Heart right ventricle (tissue), 16 donors: ENCODE data around the gene NGLY1. TPM values are rescaled to one million over a fixed set of nuclear protein-coding genes. Genes with fewer than 3 reads are reported as not detected.

Experiments used
- ATAC-seq, 8 donors: fragments of 200-7000 bp; cut with Tn5 transposase; one replicate each; pipeline ENCODE4 v1.9.1; 2020; ENCODE audit warnings: mild to moderate bottlenecking in 8 of 8, moderate library complexity in 8 of 8, moderate number of reproducible peaks in 1 of 8
- DNase-seq, 2 donors: peaks; one replicate each; pipeline ENCODE4 v3.0.0-alpha.2; 2020
- H3K27ac ChIP-seq, 10 donors: fragments of 200-600 bp; sonication (generic) in 2 of 10; one replicate each; pipeline versions ENCODE4 v1.5.0 to v1.8.0; 2020 to 2022; ENCODE audit warnings: mild to moderate bottlenecking in 3 of 10
- H3K27me3 ChIP-seq, 7 donors: fragments of 200-600 bp; one replicate each; pipeline ENCODE4 v1.8.0; 2021 to 2022; ENCODE audit warnings: mild to moderate bottlenecking in 2 of 7
- H3K36me3 ChIP-seq, 9 donors: fragments of 200-600 bp; sonication (generic) in 1 of 9; one replicate each; pipeline versions ENCODE4 v1.5.0 to v1.8.0; 2020 to 2022; ENCODE audit warnings: mild to moderate bottlenecking in 2 of 9
- H3K4me1 ChIP-seq, 9 donors: fragments of 200-600 bp; sonication (generic) in 1 of 9; one replicate each; pipeline versions ENCODE4 v1.5.0 to v1.8.0; 2020 to 2022; ENCODE audit warnings: mild to moderate bottlenecking in 4 of 9
- H3K4me3 ChIP-seq, 10 donors: fragments of 200-600 bp; sonication (generic) in 2 of 10; one replicate each; pipeline versions ENCODE4 v1.5.0 to v1.8.0; 2020 to 2022; ENCODE audit warnings: mild to moderate bottlenecking in 7 of 10, moderate library complexity in 2 of 10
- H3K9me3 ChIP-seq, 11 donors: fragments of 200-600 bp in 10 of 11; sonication (generic) in 2 of 11; one replicate each; pipeline versions ENCODE4 v1.5.0 to v1.8.0; 2013 to 2022; ENCODE audit warnings: mild to moderate bottlenecking in 2 of 11, control low read depth in 1 of 11, moderate library complexity in 1 of 11
- CTCF ChIP-seq, 9 donors: fragments of 200-600 bp; sonication (generic) in 2 of 9; IDR thresholded peaks; one replicate each; pipeline versions ENCODE4 v1.5.0 to v1.8.0; 2021 to 2022; ENCODE audit warnings: antibody characterized with exemption in 9 of 9, mild to moderate bottlenecking in 5 of 9, moderate library complexity in 1 of 9
- WGBS, 2 donors: extraction: QIAGEN DNeasy Blood & Tissue Kit; methylation state at CpG; one replicate each; pipeline ENCODE4 v1.1.7; 2013; ENCODE audit warnings: inconsistent platforms in 1 of 2; 5-methylcytosine and 5-hydroxymethylcytosine counted together
- intact Hi-C, 10 donors: fragments of 100-400 bp; cut with DNase I; formaldehyde crosslinking; loops; one replicate each; pipeline versions ENCODE4 v1.11.1 to v1.14.2; 2022
- polyA plus RNA-seq, 2 donors: library from polyadenylated mRNA; stranded (reverse); fragments of 200-250 nt; gene quantifications; one replicate each; pipeline ENCODE4 v1.2.3, GENCODE V29; 2013
- total RNA-seq, 10 donors: library from RNA; stranded (reverse); fragmentation: NEBNext Ultra II Directional in 3 of 10; extraction: Animal tissue kit (Norgen Biotek cat#: 25700) in 3 of 10; gene quantifications; one replicate each; pipeline versions ENCODE4 v1.2.1 to v1.2.4, GENCODE V29; 2021 to 2023
- donor health status: Arrhythmogenic right ventricular cardiomyopathy.
- donor health status: ischemic (EF 13 %, LVEDD 7.1; RV severe dilation, severe dysfunction).
- donor health status: healthy with polysubstance abuse.
- donor health status: DM: no; HTN: yes; CAD: no.
- donor health status: DM: no; HTN: no; CAD: no.
- donor health status: ischemic (EF 25% LVEDD 6.9; RV normal size, moderate dysfunction).
- donor health status: ischemic (EF 25% LVEDD 5.7; RV mildly dilated, moderate dysfunction).
- donor health status: healthy.
- donor health status: DM: yes; HTN: yes; CAD: no.
- donor health status: Ischemic cardiomyopathy.
- donor health status: ischemic (EF 35%, LVEDD 5.7; RV mildly dilated, moderate dysfunction).
- donor health status: nonischemic (EF 11% LVEDD 7.7; RV severe dilation, severe dysfunction).
- donor health status: DM: yes; HTN: yes; CAD: no.
- donor health status: PGD.
- donor health status: ischemic (EF 29% LVEDD 5.4; RV normal size, mild dysfunction).
- donor health status: nonischemic (EF 23%, LVEDD 6.1; RV moderate dilation, normal function).

NGLY1 gene
- total and polyA plus RNA-seq, 12 donors = 23.4 to 40.3 (median 27.8) TPM

DNA sequence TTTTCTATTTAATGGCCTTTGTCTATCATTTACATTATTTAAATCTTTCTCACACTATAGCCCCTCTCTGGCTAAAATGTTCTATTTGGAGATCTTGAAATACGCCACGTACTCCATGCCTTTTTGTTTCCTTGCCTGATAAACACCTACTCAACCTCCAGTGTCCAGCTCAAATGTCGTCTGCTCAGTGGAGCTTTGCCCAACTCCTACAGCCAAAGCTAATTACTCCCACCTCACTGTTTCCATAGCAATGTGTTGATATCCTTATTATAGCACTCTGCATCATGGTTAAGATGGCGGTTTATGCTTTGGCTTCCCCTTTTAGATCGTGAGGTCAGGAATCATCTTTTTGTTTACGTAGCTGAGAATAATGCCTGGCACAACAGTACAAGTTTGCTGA lies 55.9 kb downstream of the NGLY1 start:
- WGBS, 2 donors = 87 to 89% methylated on average over 6 of the region's 6 CpGs
- intact Hi-C loops = no loop called here
- H3K27me3 ChIP-seq = no peaks in the 10 kb centered on the region
- DNase-seq (no peak), ATAC-seq (no peak)
- peaks cover 0 to 82% (median 22%) of the 10 kb centered on the region in 9 donors for H3K36me3 ChIP-seq
- H3K4me3 ChIP-seq = no peak overlapping the region
- no peaks in the 10 kb centered on the region for H3K9me3 ChIP-seq
- no peaks in the 10 kb centered on the region for H3K4me1 ChIP-seq
- no peak for TF ChIP-seq CTCF (IDR thresholded peaks at IDR 0.05)
- H3K27ac ChIP-seq = no peak overlapping the region

- no peak overlapping the region for H3K27ac ChIP-seq
- no peak overlapping the region for H3K4me3 ChIP-seq
- intact Hi-C loops = no loop called here
- no peaks in the 10 kb centered on the region for H3K27me3 ChIP-seq
- 88 to 92% methylated on average over 3 of the region's 3 CpGs for WGBS, 2 donors
- peaks cover 0 to 67% (median 16%) of the 10 kb centered on the region in 9 donors for H3K36me3 ChIP-seq
- ATAC-seq = no peak
- no peak for DNase-seq
- H3K9me3 ChIP-seq = no peaks in the 10 kb centered on the region
- no peaks in the 10 kb centered on the region for H3K4me1 ChIP-seq
- no peak for TF ChIP-seq CTCF (IDR thresholded peaks at IDR 0.05)
These were observed 57.4 kb downstream of the NGLY1 start for GRCh38 chr3:25725810-25726209.

DNA sequence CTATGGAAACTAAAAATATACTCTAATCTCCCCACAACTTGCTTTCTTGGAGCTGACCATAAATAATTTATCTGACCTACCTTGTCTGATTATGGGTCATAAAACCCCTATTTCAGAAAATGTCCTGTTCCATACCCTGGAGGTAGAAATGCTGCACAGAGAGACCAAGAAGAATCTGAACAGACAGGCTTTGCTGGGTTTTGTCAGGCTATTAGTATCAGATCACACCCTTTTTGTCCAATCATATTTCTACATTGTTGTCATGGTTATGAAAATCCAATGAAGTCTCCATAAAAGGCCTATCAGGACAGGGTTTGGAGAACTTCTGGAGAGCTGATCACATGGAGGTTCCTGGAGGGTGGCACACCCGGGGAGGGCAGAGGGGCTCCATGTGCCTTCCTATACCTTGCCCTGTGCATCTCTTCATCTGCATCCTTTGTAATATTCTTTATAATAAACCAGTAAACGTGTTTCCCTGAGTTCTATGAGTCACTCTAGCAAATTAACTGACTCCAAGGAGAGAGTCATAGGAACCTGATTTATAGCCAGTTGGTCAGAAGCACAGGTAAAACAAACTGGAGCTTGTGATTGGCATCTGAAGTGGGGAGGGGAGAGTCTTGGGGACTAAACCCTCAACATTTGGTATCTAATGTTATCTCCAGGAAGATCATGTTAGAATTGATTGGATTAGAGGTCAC lies 58.1 kb downstream of the NGLY1 start:
- Histone ChIP-seq H3K4me1 (no peaks in the 10 kb centered on the region), H3K9me3 (no peaks in the 10 kb centered on the region), H3K27me3 (no peaks in the 10 kb centered on the region), H3K4me3 (no peak overlapping the region), H3K27ac (no peak overlapping the region), H3K36me3 (peaks cover 0 to 61% (median 16%) of the 10 kb centered on the region in 9 donors)
- ATAC-seq = no peak
- 98% methylated on average over 2 of the region's 2 CpGs for WGBS, 2 donors
- intact Hi-C loops = no loop called here
- TF ChIP-seq CTCF (IDR thresholded peaks at IDR 0.05) = no peak
- no peak for DNase-seq

GRCh38 chr3:25723802-25724201 lies 59.4 kb downstream of the NGLY1 start:
- WGBS, 2 donors = 96% methylated on average over 2 of the region's 2 CpGs
- H3K4me3 ChIP-seq = no peak overlapping the region
- no peak for TF ChIP-seq CTCF (IDR thresholded peaks at IDR 0.05)
- no peak overlapping the region for H3K27ac ChIP-seq
- H3K4me1 ChIP-seq = no peaks in the 10 kb centered on the region
- DNase-seq (no peak), ATAC-seq (no peak)
- intact Hi-C loops = no loop called here
- no peaks in the 10 kb centered on the region for H3K9me3 ChIP-seq
- H3K36me3 ChIP-seq = peaks cover 0 to 59% (median 22%) of the 10 kb centered on the region in 9 donors
- H3K27me3 ChIP-seq = no peaks in the 10 kb centered on the region
